HEK293 (cell line): ENCODE results near the gene MYO18B.

Experiments
- BCL11A ChIP-seq: fragments of 450-650 bp; formaldehyde crosslinking; IDR thresholded peaks from 2 replicates; pipeline ENCODE4 v1.5.1; 2016; ENCODE audit warnings: low read depth, missing biosample characterization, missing genetic modification characterization
- KLF17 ChIP-seq: fragments of 450-650 bp; formaldehyde crosslinking; IDR thresholded peaks from 2 replicates; pipeline ENCODE4 v1.5.1; 2016; ENCODE audit warnings: missing biosample characterization, missing genetic modification characterization
- KLF8 ChIP-seq: fragments of 450-650 bp; formaldehyde crosslinking; IDR thresholded peaks from 2 replicates; pipeline ENCODE4 v1.5.1; 2016; ENCODE audit warnings: missing biosample characterization, missing genetic modification characterization
- PRDM6 ChIP-seq: fragments of 450-650 bp; formaldehyde crosslinking; IDR thresholded peaks from 2 replicates; pipeline ENCODE4 v1.5.1; 2017; ENCODE audit warnings: missing biosample characterization, missing genetic modification characterization
- SCRT1 ChIP-seq: fragments of 450-650 bp; formaldehyde crosslinking; IDR thresholded peaks from 2 replicates; pipeline ENCODE4 v1.5.1; 2016; ENCODE audit warnings: missing biosample characterization, missing genetic modification characterization, borderline replicate concordance
- SETDB1 ChIP-seq: IDR thresholded peaks from one replicate; pipeline ENCODE4 v1.6.1; 2017; ENCODE audit warnings: mild to moderate bottlenecking, low read length, moderate library complexity, mixed read lengths; ENCODE audit not compliant: insufficient read length
- SP7 ChIP-seq: fragments of 450-650 bp; formaldehyde crosslinking; IDR thresholded peaks from 2 replicates; pipeline ENCODE4 v1.5.1; 2016; ENCODE audit warnings: missing biosample characterization, missing genetic modification characterization
- ZBTB49 ChIP-seq: fragments of 450-650 bp; formaldehyde crosslinking; IDR thresholded peaks from 2 replicates; pipeline ENCODE4 v1.5.1; 2016; ENCODE audit warnings: missing biosample characterization, missing genetic modification characterization, low read depth
- ZFP37 ChIP-seq: fragments of 450-650 bp; formaldehyde crosslinking; IDR thresholded peaks from 2 replicates; pipeline ENCODE4 v1.5.1; 2016; ENCODE audit warnings: missing biosample characterization, missing genetic modification characterization
- ZIC2 ChIP-seq: fragments of 450-650 bp; formaldehyde crosslinking; IDR thresholded peaks from 2 replicates; pipeline ENCODE4 v1.5.1; 2016; ENCODE audit warnings: missing biosample characterization, missing genetic modification characterization
- ZNF114 ChIP-seq: fragments of 450-650 bp; formaldehyde crosslinking; IDR thresholded peaks from 2 replicates; pipeline ENCODE4 v1.5.0; 2017; ENCODE audit warnings: missing biosample characterization, missing genetic modification characterization
- ZNF146 ChIP-seq: fragments of 450-650 bp; formaldehyde crosslinking; IDR thresholded peaks from 2 replicates; pipeline ENCODE4 v1.5.1; 2016; ENCODE audit warnings: missing biosample characterization, missing genetic modification characterization
- ZNF157 ChIP-seq: fragments of 450-650 bp; formaldehyde crosslinking; IDR thresholded peaks from 2 replicates; pipeline ENCODE4 v1.5.1; 2016; ENCODE audit warnings: missing biosample characterization, missing genetic modification characterization
- ZNF221 ChIP-seq: fragments of 450-650 bp; formaldehyde crosslinking; IDR thresholded peaks from 2 replicates; pipeline ENCODE4 v1.5.1; 2017; ENCODE audit warnings: missing biosample characterization, missing genetic modification characterization, borderline replicate concordance
- ZNF416 ChIP-seq: fragments of 450-650 bp; formaldehyde crosslinking; IDR thresholded peaks from 2 replicates; pipeline ENCODE4 v1.5.1; 2016; ENCODE audit warnings: missing biosample characterization, missing genetic modification characterization
- ZNF561 ChIP-seq: fragments of 450-650 bp; IDR thresholded peaks from 2 replicates; pipeline ENCODE4 v1.5.1; 2018; ENCODE audit warnings: missing biosample characterization, missing genetic modification characterization, borderline replicate concordance
- ZNF629 ChIP-seq: fragments of 450-650 bp; formaldehyde crosslinking; IDR thresholded peaks from 2 replicates; pipeline ENCODE4 v1.5.1; 2017; ENCODE audit warnings: missing biosample characterization, missing genetic modification characterization
- ZNF658 ChIP-seq: fragments of 450-650 bp; formaldehyde crosslinking; IDR thresholded peaks from 2 replicates; pipeline ENCODE4; 2016; ENCODE audit warnings: missing biosample characterization, missing genetic modification characterization
- ZNF664 ChIP-seq: fragments of 450-650 bp; formaldehyde crosslinking; IDR thresholded peaks from 2 replicates; pipeline ENCODE4 v1.5.1; 2016; ENCODE audit warnings: missing biosample characterization, missing genetic modification characterization
- ZNF768 ChIP-seq: fragments of 450-650 bp; formaldehyde crosslinking; IDR thresholded peaks from 2 replicates; pipeline ENCODE4 v1.5.1; 2018; ENCODE audit warnings: missing biosample characterization, mild to moderate bottlenecking, missing genetic modification characterization
- ZNF777 ChIP-seq: fragments of 450-650 bp; formaldehyde crosslinking; IDR thresholded peaks from 2 replicates; pipeline ENCODE4 v1.5.1; 2017; ENCODE audit warnings: missing biosample characterization, missing genetic modification characterization, borderline replicate concordance
- ZNF785 ChIP-seq: fragments of 450-650 bp; formaldehyde crosslinking; IDR thresholded peaks from 2 replicates; pipeline ENCODE4 v1.5.1; 2016; ENCODE audit warnings: missing biosample characterization, missing genetic modification characterization
- TF ChIP-seq, protein P1 (sequence below): fragments of 450-650 bp; formaldehyde crosslinking; IDR thresholded peaks from 2 replicates; pipeline ENCODE4 v1.5.1; 2016; ENCODE audit warnings: missing biosample characterization, missing genetic modification characterization
- TF ChIP-seq, protein P2 (sequence below): fragments of 450-650 bp; IDR thresholded peaks from 2 replicates; pipeline ENCODE4 v1.5.1; 2018; ENCODE audit warnings: missing biosample characterization, mild to moderate bottlenecking, missing genetic modification characterization
- TF ChIP-seq, protein P3 (sequence below): fragments of 450-650 bp; formaldehyde crosslinking; IDR thresholded peaks from 2 replicates; pipeline ENCODE4 v1.5.1; 2017; ENCODE audit warnings: missing biosample characterization, missing genetic modification characterization
- TF ChIP-seq, protein P4 (sequence below): fragments of 450-650 bp; formaldehyde crosslinking; IDR thresholded peaks from 2 replicates; pipeline ENCODE4 v1.5.1; 2016; ENCODE audit warnings: missing biosample characterization, missing genetic modification characterization, borderline replicate concordance

MYO18B gene

GRCh38 chr22:25930788-25931310 lies 188.9 kb downstream of the MYO18B start (continued):
- TF ChIP-seq, protein P1, sequence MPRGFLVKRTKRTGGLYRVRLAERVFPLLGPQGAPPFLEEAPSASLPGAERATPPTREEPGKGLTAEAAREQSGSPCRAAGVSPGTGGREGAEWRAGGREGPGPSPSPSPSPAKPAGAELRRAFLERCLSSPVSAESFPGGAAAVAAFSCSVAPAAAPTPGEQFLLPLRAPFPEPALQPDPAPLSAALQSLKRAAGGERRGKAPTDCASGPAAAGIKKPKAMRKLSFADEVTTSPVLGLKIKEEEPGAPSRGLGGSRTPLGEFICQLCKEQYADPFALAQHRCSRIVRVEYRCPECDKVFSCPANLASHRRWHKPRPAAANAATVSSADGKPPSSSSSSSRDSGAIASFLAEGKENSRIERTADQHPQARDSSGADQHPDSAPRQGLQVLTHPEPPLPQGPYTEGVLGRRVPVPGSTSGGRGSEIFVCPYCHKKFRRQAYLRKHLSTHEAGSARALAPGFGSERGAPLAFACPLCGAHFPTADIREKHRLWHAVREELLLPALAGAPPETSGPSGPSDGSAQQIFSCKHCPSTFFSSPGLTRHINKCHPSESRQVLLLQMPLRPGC (tag by site-specific recombination), result peak; percentile 81
- TF ChIP-seq KLF17 (tag by site-specific recombination), result peak; percentile 86
- TF ChIP-seq, protein P2, sequence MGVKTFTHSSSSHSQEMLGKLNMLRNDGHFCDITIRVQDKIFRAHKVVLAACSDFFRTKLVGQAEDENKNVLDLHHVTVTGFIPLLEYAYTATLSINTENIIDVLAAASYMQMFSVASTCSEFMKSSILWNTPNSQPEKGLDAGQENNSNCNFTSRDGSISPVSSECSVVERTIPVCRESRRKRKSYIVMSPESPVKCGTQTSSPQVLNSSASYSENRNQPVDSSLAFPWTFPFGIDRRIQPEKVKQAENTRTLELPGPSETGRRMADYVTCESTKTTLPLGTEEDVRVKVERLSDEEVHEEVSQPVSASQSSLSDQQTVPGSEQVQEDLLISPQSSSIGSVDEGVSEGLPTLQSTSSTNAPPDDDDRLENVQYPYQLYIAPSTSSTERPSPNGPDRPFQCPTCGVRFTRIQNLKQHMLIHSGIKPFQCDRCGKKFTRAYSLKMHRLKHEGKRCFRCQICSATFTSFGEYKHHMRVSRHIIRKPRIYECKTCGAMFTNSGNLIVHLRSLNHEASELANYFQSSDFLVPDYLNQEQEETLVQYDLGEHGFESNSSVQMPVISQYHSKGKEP, result peak; percentile 57
- TF ChIP-seq PRDM6, result peak; percentile 56
- TF ChIP-seq ZNF416 (tag by site-specific recombination), result no peak
- TF ChIP-seq SP7 (tag by site-specific recombination), result peak; percentile 91
- TF ChIP-seq, protein P3, sequence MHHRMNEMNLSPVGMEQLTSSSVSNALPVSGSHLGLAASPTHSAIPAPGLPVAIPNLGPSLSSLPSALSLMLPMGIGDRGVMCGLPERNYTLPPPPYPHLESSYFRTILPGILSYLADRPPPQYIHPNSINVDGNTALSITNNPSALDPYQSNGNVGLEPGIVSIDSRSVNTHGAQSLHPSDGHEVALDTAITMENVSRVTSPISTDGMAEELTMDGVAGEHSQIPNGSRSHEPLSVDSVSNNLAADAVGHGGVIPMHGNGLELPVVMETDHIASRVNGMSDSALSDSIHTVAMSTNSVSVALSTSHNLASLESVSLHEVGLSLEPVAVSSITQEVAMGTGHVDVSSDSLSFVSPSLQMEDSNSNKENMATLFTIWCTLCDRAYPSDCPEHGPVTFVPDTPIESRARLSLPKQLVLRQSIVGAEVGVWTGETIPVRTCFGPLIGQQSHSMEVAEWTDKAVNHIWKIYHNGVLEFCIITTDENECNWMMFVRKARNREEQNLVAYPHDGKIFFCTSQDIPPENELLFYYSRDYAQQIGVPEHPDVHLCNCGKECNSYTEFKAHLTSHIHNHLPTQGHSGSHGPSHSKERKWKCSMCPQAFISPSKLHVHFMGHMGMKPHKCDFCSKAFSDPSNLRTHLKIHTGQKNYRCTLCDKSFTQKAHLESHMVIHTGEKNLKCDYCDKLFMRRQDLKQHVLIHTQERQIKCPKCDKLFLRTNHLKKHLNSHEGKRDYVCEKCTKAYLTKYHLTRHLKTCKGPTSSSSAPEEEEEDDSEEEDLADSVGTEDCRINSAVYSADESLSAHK (tag by site-specific recombination), result peak; percentile 75
- no peak for TF ChIP-seq ZNF768 (tag by site-specific recombination)
- peak; percentile 87 for TF ChIP-seq ZNF561 (tag by site-specific recombination)
- TF ChIP-seq ZFP37, result no peak
- TF ChIP-seq ZNF664 (tag by site-specific recombination), result no peak
- TF ChIP-seq ZBTB49 (tag by site-specific recombination), result no peak
- TF ChIP-seq KLF8 (tag by site-specific recombination), result no peak
- no peak for TF ChIP-seq ZNF157 (tag by site-specific recombination)
- TF ChIP-seq ZNF221 (tag by site-specific recombination), result no peak
- no peak for TF ChIP-seq ZNF114
- no peak for TF ChIP-seq ZNF785 (tag by site-specific recombination)
- TF ChIP-seq ZIC2, result peak; percentile 92
- TF ChIP-seq ZNF146 (tag by site-specific recombination), result no peak
- TF ChIP-seq, protein P4, sequence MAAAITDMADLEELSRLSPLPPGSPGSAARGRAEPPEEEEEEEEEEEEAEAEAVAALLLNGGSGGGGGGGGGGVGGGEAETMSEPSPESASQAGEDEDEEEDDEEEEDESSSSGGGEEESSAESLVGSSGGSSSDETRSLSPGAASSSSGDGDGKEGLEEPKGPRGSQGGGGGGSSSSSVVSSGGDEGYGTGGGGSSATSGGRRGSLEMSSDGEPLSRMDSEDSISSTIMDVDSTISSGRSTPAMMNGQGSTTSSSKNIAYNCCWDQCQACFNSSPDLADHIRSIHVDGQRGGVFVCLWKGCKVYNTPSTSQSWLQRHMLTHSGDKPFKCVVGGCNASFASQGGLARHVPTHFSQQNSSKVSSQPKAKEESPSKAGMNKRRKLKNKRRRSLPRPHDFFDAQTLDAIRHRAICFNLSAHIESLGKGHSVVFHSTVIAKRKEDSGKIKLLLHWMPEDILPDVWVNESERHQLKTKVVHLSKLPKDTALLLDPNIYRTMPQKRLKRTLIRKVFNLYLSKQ (tag by site-specific recombination), result no peak
- no peak for TF ChIP-seq ZNF658 (tag by site-specific recombination)
- TF ChIP-seq BCL11A (tag by site-specific recombination), result no peak
- TF ChIP-seq SETDB1, result no peak
- TF ChIP-seq SCRT1 (tag by site-specific recombination), result peak; percentile 80; the same call in 1 of the 2 replicates
- TF ChIP-seq ZNF777 (tag by site-specific recombination), result no peak
- TF ChIP-seq ZNF629 (tag by site-specific recombination), result peak; percentile 69
